K562 (cell line): ENCODE results near the gene KLF1. TPM values are rescaled to one million over a fixed set of nuclear protein-coding genes. Genes with fewer than 3 reads are reported as not detected.

Experiments
- CAMTA2 ChIP-seq: fragments of 250-450 bp; sonication (Bioruptor Pico); conservative IDR thresholded peaks from 2 replicates; pipeline ENCODE4 v1.5.1; 2022
- CC2D1A ChIP-seq: fragments of 450-650 bp; IDR thresholded peaks from 2 replicates; pipeline ENCODE4 v1.6.1; 2017; ENCODE audit warnings: mild to moderate bottlenecking
- CSDE1 ChIP-seq, 2 experiments: fragments of 450-650 bp; IDR thresholded peaks; 2 replicates each; pipeline ENCODE4 v1.6.1; 2016; ENCODE audit warnings: mild to moderate bottlenecking in 1 of 2
- GABPB2 ChIP-seq: fragments of 250-450 bp; sonication (Bioruptor Pico); conservative IDR thresholded peaks from 2 replicates; pipeline ENCODE4 v1.5.1; 2021; ENCODE audit warnings: mild to moderate bottlenecking
- KDM5B ChIP-seq: fragments of 200-600 bp; sonication (generic); IDR thresholded peaks from 2 replicates; pipeline ENCODE4 v1.6.1; 2012; ENCODE audit warnings: low read depth, mild to moderate bottlenecking, moderate library complexity, low read length, control low read depth, inconsistent platforms; ENCODE audit not compliant: insufficient replicate concordance
- MCM5 ChIP-seq: fragments of 450-650 bp; IDR thresholded peaks from 2 replicates; pipeline ENCODE4 v1.6.1; 2016; ENCODE audit warnings: low read depth
- MXD1 ChIP-seq: fragments of 250-450 bp; sonication (Bioruptor Pico); IDR thresholded peaks from 2 replicates; pipeline ENCODE4 v1.8.0; 2021; ENCODE audit warnings: borderline replicate concordance, mild to moderate bottlenecking, moderate library complexity; ENCODE audit not compliant: poor library complexity, severe bottlenecking
- NFATC3 ChIP-seq: fragments of 450-650 bp; IDR thresholded peaks from 2 replicates; pipeline ENCODE4 v1.6.1; 2017; ENCODE audit warnings: mild to moderate bottlenecking
- NR0B1 ChIP-seq: fragments of 450-650 bp; IDR thresholded peaks from one replicate; pipeline ENCODE4 v1.6.1; 2018; ENCODE audit warnings: mild to moderate bottlenecking, moderate library complexity; ENCODE audit not compliant: partially characterized antibody
- PHF20 ChIP-seq: fragments of 450-650 bp; IDR thresholded peaks from 2 replicates; pipeline ENCODE4 v1.6.1; 2018; ENCODE audit not compliant: partially characterized antibody
- PHF8 ChIP-seq: fragments of 200-600 bp; sonication (generic); IDR thresholded peaks from 2 replicates; pipeline ENCODE4 v1.6.1; 2012; ENCODE audit warnings: mixed run types, mild to moderate bottlenecking, inconsistent platforms, low read length, moderate library complexity, borderline replicate concordance
- POLR2B ChIP-seq: fragments of 450-650 bp; IDR thresholded peaks from 2 replicates; pipeline ENCODE4 v1.6.1; 2018; ENCODE audit warnings: low read depth; ENCODE audit not compliant: partially characterized antibody
- POLR3A ChIP-seq: IDR thresholded peaks from 2 replicates; pipeline ENCODE4 v1.6.1; 2011; ENCODE audit warnings: borderline replicate concordance, mild to moderate bottlenecking, moderate library complexity; ENCODE audit not compliant: insufficient read length, insufficient read depth; ENCODE audit errors: extremely low read depth
- RBM22 ChIP-seq: fragments of 200-400 bp; formaldehyde crosslinking; IDR thresholded peaks from 2 replicates; pipeline ENCODE4 v1.6.1; 2018; ENCODE audit warnings: low read length, low read depth; ENCODE audit not compliant: poor library complexity, severe bottlenecking
- SUPT5H ChIP-seq: fragments of 450-650 bp; IDR thresholded peaks from 2 replicates; pipeline ENCODE4 v1.6.1; 2016
- TAF15 ChIP-seq: fragments of 200-400 bp; formaldehyde crosslinking; IDR thresholded peaks from 2 replicates; pipeline ENCODE4 v1.6.1; 2017; ENCODE audit warnings: mild to moderate bottlenecking, low read depth, low read length, moderate library complexity
- TARDBP ChIP-seq: fragments of 450-650 bp; IDR thresholded peaks from 2 replicates; pipeline ENCODE4 v1.6.1; 2016
- TEAD1 ChIP-seq, 2 experiments: fragments of 450-650 bp in 1 of 2; sonication (generic) in 1 of 2; formaldehyde crosslinking; IDR thresholded peaks; 2 replicates each; pipeline versions ENCODE4 v1.4.0 to v1.8.0; 2020 to 2022; ENCODE audit warnings: mild to moderate bottlenecking in 2 of 2, missing genetic modification reagents in 1 of 2
- THRA ChIP-seq: fragments of 450-650 bp; IDR thresholded peaks from 2 replicates; pipeline ENCODE4 v1.6.1; 2017; ENCODE audit warnings: mild to moderate bottlenecking, moderate library complexity
- ZHX1 ChIP-seq: fragments of 150-350 bp; conservative IDR thresholded peaks from 2 replicates; pipeline ENCODE4 v1.6.1; 2014; ENCODE audit warnings: low read length
- ZNF589 ChIP-seq: fragments of 200-800 bp; sonication (Bioruptor generic); IDR thresholded peaks from 2 replicates; pipeline ENCODE4 v1.6.1; 2016; ENCODE audit warnings: low read depth, missing genetic modification characterization, missing compliant biosample characterization
- polyA plus RNA-seq, 8 experiments: library from polyadenylated mRNA; depleted of rRNA in 4 of 8; stranded (reverse) in 5 of 8; unstranded in 3 of 8; fragments of >200 nt; fragmentation: Nextera tagmentation in 2 of 8; fragmentation: Illumina TruSeq in 1 of 8; extraction: Ambion mirVana in 2 of 8; extraction: Trizol in 1 of 8; gene quantifications; 2 replicates each; pipeline versions ENCODE4 v1.2.1 to v1.2.3, GENCODE V29; 2011 to 2014; ENCODE audit warnings: inconsistent platforms in 1 of 8, missing spikeins in 1 of 8
- total RNA-seq, 7 experiments: library from RNA; depleted of rRNA in 6 of 7; stranded (reverse); fragments of >200 nt in 6 of 7; fragmentation: Illumina TruSeq in 2 of 7; extraction: Trizol in 2 of 7; gene quantifications; 2 replicates each; pipeline versions ENCODE4 v1.2.1 to v1.2.3, GENCODE V29; 2011 to 2021; ENCODE audit warnings: low replicate concordance in 1 of 7

Gene KLF1
- total and polyA plus RNA-seq, 9 of the 15 experiments (the other 6 are each of a cell fraction or from before 2014, with no cell fraction given): 8.4 to 163 (median 47.3) TPM

- TF ChIP-seq MXD1: no peak
- TF ChIP-seq POLR3A: no peak
- TF ChIP-seq ZHX1: no peak
- TF ChIP-seq SUPT5H: peak; percentile 82
- no peak for TF ChIP-seq THRA
- TF ChIP-seq NR0B1: no peak
- TF ChIP-seq MCM5: no peak
- 0 out of 2 replicates have a peak, but pooled peaks have one; percentile 45 for TF ChIP-seq TAF15
- no peak for TF ChIP-seq CC2D1A
- TF ChIP-seq GABPB2 (CRISPR knock-in tag): no peak
- peak; percentile 87; the same call in 1 of the 2 replicates for TF ChIP-seq PHF8
- TF ChIP-seq PHF20: peak; percentile 53
- TF ChIP-seq RBM22: peak; percentile 46
- no peak for TF ChIP-seq NFATC3
- TF ChIP-seq KDM5B: peak; percentile 75
- TF ChIP-seq CAMTA2 (CRISPR knock-in tag): no peak
- peak; percentile 62; the same call in 1 of the 2 replicates for TF ChIP-seq ZNF589 (CRISPR knock-in tag)
- TF ChIP-seq CSDE1 (IDR thresholded peaks at IDR 0.05): no peak
- peak; percentile 82 for TF ChIP-seq POLR2B
- TF ChIP-seq TEAD1 (CRISPR knock-in tag; IDR thresholded peaks at IDR 0.05): peak in 1 of 2 experiments; percentile 77; a peak in 1 of 4 replicates
- 0 out of 2 replicates have a peak, but pooled peaks have one; percentile 29 for TF ChIP-seq TARDBP
Measured at GRCh38 chr19:12881172-12881808, 5.7 kb downstream of the KLF1 start, which contains the start of gene DNASE2 (continued).
